AG04449 (cell line): ENCODE measurements around the gene UNC5C.

Experiments used
- CTCF ChIA-PET: fragments of 350-600 bp; formaldehyde crosslinking; extraction: SDS; loops from one replicate; lab custom pipeline; 2021; ENCODE audit warnings: antibody characterized with exemption; lab: Yijun Ruan, JAX
- POLR2A ChIA-PET: fragments of 400-600, 350-600 bp; formaldehyde crosslinking; extraction: SDS; loops from one replicate; lab custom pipeline; 2020; ENCODE audit warnings: antibody characterized with exemption, inconsistent platforms; lab: Yijun Ruan, JAX
- DNase-seq: peaks from one replicate; pipeline ENCODE4 v3.0.0-alpha.2; 2010; ENCODE audit warnings: low read depth, low spot score
- H3K4me3 ChIP-seq: 2 replicates; pipeline ENCODE4 v1.5.1; 2011; ENCODE audit warnings: low read depth, mild to moderate bottlenecking, control low read depth, low read length
- TF ChIP-seq, protein P1 (sequence below): IDR thresholded peaks from one replicate; pipeline ENCODE4 v1.5.1; 2011; ENCODE audit warnings: mild to moderate bottlenecking, moderate library complexity, low read length, control low read depth, inconsistent platforms; ENCODE audit not compliant: insufficient read depth; ENCODE audit errors: missing control alignments

UNC5C gene

DNA sequence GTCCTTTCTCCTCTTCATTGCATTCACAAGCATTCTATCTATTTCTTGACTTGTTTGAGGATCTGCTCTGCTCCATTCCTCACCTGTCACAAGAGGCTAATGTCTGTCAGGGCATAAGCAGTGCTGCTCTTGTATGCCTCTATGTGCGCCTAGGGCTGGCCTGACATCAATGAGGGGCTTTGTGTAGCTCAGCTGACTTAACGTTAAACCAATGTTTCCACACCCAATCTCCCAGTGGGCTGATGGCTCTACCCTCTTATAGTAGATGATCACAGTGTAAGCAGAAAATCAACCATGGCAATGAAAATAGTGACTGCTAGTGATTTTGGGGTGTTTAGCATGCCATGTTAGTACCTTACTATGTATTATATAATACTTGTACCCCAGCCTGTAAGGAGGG, 139.0 kb downstream of the UNC5C start:
- TF ChIP-seq, protein P1, sequence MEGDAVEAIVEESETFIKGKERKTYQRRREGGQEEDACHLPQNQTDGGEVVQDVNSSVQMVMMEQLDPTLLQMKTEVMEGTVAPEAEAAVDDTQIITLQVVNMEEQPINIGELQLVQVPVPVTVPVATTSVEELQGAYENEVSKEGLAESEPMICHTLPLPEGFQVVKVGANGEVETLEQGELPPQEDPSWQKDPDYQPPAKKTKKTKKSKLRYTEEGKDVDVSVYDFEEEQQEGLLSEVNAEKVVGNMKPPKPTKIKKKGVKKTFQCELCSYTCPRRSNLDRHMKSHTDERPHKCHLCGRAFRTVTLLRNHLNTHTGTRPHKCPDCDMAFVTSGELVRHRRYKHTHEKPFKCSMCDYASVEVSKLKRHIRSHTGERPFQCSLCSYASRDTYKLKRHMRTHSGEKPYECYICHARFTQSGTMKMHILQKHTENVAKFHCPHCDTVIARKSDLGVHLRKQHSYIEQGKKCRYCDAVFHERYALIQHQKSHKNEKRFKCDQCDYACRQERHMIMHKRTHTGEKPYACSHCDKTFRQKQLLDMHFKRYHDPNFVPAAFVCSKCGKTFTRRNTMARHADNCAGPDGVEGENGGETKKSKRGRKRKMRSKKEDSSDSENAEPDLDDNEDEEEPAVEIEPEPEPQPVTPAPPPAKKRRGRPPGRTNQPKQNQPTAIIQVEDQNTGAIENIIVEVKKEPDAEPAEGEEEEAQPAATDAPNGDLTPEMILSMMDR: no peak
- H3K4me3 ChIP-seq: no peak overlapping the region
- CTCF ChIA-PET: no interaction called here
- DNase-seq: no peak
- POLR2A ChIA-PET: no interaction called here

DNA sequence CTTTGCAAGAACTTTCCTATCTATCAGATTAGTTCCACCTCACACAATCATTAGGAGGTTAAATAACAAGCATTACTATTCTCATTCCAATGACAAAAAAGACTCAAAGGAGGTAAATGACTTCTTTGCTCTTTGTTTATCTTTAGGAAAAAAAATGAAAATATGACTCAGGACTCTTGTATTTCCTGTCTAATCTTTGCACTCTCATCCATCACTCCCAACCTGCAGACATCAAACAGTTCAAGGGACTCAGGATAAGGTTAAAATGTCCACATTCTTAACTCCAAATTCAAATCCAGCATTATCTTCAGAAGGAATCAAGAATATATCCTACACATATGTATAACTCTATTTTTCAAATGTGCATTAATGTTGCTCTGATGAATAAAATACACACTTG, 139.6 kb downstream of the UNC5C start:
- CTCF ChIA-PET: no interaction called here
- POLR2A ChIA-PET: no interaction called here
- H3K4me3 ChIP-seq: no peak overlapping the region
- no peak for DNase-seq
- TF ChIP-seq, protein P1: no peak

DNA sequence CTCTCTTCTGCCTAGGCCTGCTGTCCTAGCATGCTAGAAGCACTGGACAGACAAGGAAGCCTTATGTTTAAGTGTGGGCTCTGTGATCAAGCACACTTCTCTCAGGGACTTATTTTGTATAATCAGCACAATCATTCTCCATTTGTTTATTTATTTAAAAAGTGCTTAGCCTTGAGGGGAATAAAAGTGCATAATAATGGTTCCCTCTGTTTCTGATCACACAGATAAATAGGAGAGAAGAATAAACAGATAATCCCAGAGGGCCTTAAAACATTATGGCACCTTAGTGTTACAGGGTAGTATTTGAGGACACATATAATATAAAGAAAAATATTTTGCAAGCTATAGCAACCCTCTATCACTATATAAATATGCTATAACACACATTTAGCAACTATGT, 146.5 kb downstream of the UNC5C start:
- H3K4me3 ChIP-seq: no peak overlapping the region
- TF ChIP-seq, protein P1: no peak
- ChIA-PET CTCF (no interaction called here), POLR2A (no interaction called here)
- DNase-seq: no peak

DNA sequence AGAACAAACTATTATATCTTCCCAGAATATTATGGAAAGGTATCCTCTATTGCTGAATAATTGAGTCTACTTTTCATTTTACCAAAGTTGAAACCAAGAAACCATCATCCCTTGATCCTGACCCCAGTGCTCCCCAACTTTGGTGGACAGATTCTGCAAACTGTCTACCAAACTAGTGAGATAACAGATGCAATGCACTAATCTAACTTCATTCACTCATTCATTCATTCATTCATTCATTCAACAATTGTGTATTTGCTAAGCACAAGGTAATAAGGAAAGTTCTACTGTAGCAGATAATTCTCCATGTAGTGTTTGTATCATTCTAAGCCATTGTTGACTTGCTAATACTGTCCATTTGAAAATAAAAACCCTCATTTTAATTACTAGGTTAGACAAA, 150.6 kb downstream of the UNC5C start:
- TF ChIP-seq, protein P1: no peak
- no peak overlapping the region for H3K4me3 ChIP-seq
- ChIA-PET POLR2A (no interaction called here), CTCF (no interaction called here)
- DNase-seq: no peak

DNA sequence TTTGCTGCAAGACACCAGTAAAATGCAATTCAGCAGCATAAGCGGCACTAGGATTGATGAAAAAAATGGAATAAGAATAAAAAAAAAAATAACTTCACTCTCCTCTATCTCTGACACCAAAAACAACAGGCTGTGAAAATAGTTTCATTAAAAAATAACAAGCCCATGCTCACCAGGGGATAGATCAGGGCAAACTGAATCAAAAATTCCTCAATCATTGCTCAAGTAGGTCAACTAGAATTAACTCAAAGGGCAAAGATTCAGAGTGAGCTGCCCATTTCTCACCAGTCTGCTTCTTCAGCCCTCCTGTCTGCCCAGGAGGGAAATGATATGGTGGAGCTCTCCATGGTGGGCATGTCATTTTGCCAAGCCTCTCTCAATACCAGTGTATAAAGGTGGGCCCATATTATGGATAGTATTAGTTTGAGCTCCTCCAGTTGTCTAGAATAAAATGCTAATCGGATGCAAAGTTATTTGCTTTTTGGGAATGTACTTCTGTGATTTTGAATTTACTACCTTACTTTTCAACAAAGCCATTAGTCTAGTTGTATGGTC, 153.9 kb downstream of the UNC5C start:
- ChIA-PET CTCF (no interaction called here), POLR2A (no interaction called here)
- H3K4me3 ChIP-seq: no peak overlapping the region
- TF ChIP-seq, protein P1: no peak
- no peak for DNase-seq

DNA sequence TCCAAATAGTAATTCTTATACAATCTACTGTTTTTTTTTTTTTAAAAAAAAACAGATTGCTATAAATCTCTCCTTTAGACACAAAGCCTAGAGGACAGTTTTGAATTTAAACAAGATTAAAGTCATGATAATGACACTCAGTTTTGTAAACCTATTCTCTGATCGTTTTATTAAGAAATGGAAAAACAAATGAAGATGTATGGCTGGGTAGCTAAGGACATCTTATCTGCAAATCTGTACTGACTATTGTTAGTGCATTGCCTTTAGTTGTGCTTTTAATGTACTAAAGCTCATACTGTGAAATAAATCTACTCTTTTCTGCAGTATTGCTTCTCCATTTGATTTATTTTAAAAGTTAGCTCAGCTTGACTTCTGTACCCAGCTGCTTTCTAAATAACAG, 155.0 kb downstream of the UNC5C start:
- CTCF ChIA-PET: no interaction called here
- no peak overlapping the region for H3K4me3 ChIP-seq
- DNase-seq: no peak
- POLR2A ChIA-PET: no interaction called here
- TF ChIP-seq, protein P1: no peak
